GM12878 (cell line): Measurements from ENCODE around the gene MTFR2. TPM values are rescaled to one million over a fixed set of nuclear protein-coding genes. Genes with fewer than 3 reads are reported as not detected.

Experiments
- BHLHE40 ChIP-seq, 2 experiments: fragments of 450-650 bp in 1 of 2; IDR thresholded peaks; 2 replicates each; pipeline ENCODE4 v1.6.1; 2011 to 2017; ENCODE audit warnings: low read depth in 2 of 2, borderline replicate concordance in 1 of 2, improper control_type of control experiment in 1 of 2, low read length in 1 of 2, mild to moderate bottlenecking in 1 of 2
- CHD1 ChIP-seq: IDR thresholded peaks from 2 replicates; pipeline ENCODE4 v1.6.1; 2012; ENCODE audit warnings: low read depth, low read length, improper control_type of control experiment
- DPF2 ChIP-seq: fragments of 450-650 bp; IDR thresholded peaks from 2 replicates; pipeline ENCODE4 v1.6.1; 2017; ENCODE audit warnings: mild to moderate bottlenecking
- ESRRA ChIP-seq: IDR thresholded peaks from 2 replicates; pipeline ENCODE4 v1.6.1; 2012; ENCODE audit warnings: mild to moderate bottlenecking, low read length, improper control_type of control experiment
- ETV6 ChIP-seq, 2 experiments: fragments of 450-650 bp in 1 of 2; IDR thresholded peaks in 1 of 2; conservative IDR thresholded peaks in 1 of 2; 2 replicates each; pipeline ENCODE4 v1.6.1; 2014; ENCODE audit warnings: antibody characterized with exemption in 1 of 2, borderline replicate concordance in 1 of 2, low read depth in 1 of 2, mild to moderate bottlenecking in 1 of 2, moderate library complexity in 1 of 2
- HDGF ChIP-seq: fragments of 450-650 bp; IDR thresholded peaks from 2 replicates; pipeline ENCODE4 v1.6.1; 2016; ENCODE audit warnings: antibody characterized with exemption
- MEF2B ChIP-seq: fragments of 450-650 bp; IDR thresholded peaks from 2 replicates; pipeline ENCODE4 v1.6.1; 2018; ENCODE audit warnings: mild to moderate bottlenecking, moderate library complexity; ENCODE audit not compliant: partially characterized antibody, poor library complexity, severe bottlenecking
- MXI1 ChIP-seq: fragments of 150-350 bp; IDR thresholded peaks from 2 replicates; pipeline ENCODE4 v1.6.1; 2011; ENCODE audit warnings: low read depth, mild to moderate bottlenecking, inconsistent platforms, low read length, improper control_type of control experiment
- NFIC ChIP-seq: IDR thresholded peaks from 2 replicates; pipeline ENCODE4 v1.6.1; 2012; ENCODE audit warnings: low read depth, mild to moderate bottlenecking, inconsistent platforms, low read length, moderate library complexity
- NFYA ChIP-seq: IDR thresholded peaks from 2 replicates; pipeline ENCODE4 v1.6.1; 2011; ENCODE audit warnings: low read depth, mild to moderate bottlenecking, low read length, improper control_type of control experiment, borderline replicate concordance
- NFYB ChIP-seq: IDR thresholded peaks from 2 replicates; pipeline ENCODE4 v1.6.1; 2011; ENCODE audit warnings: low read depth, mild to moderate bottlenecking, low read length, improper control_type of control experiment, moderate library complexity; ENCODE audit not compliant: insufficient read depth
- RAD21 ChIP-seq: IDR thresholded peaks from 2 replicates; pipeline ENCODE4 v1.6.1; 2011; ENCODE audit warnings: mild to moderate bottlenecking, low read depth, low read length, moderate library complexity; ENCODE audit not compliant: insufficient read depth
- SIN3A ChIP-seq: IDR thresholded peaks from 2 replicates; pipeline ENCODE4 v1.6.1; 2012; ENCODE audit warnings: low read depth, low read length, improper control_type of control experiment
- SMARCA5 ChIP-seq: fragments of 450-650 bp; IDR thresholded peaks from 2 replicates; pipeline ENCODE4 v1.6.1; 2017; ENCODE audit warnings: mild to moderate bottlenecking
- SUZ12 ChIP-seq: fragments of 200-600 bp; sonication (generic); IDR thresholded peaks from one replicate; pipeline ENCODE4 v1.6.1; 2018; ENCODE audit warnings: antibody characterized with exemption, mild to moderate bottlenecking; ENCODE audit not compliant: unreplicated experiment
- TBL1XR1 ChIP-seq: IDR thresholded peaks from 2 replicates; pipeline ENCODE4 v1.6.1; 2012; ENCODE audit warnings: low read depth, low read length, improper control_type of control experiment
- YY1 ChIP-seq: IDR thresholded peaks from 2 replicates; pipeline ENCODE4 v1.6.1; 2011; ENCODE audit warnings: low read depth, mild to moderate bottlenecking, low read length
- ZNF274 ChIP-seq: IDR thresholded peaks from one replicate; pipeline ENCODE4 v1.8.0; 2011; ENCODE audit not compliant: insufficient read length, insufficient read depth
- polyA plus RNA-seq, 11 experiments: library from polyadenylated mRNA; depleted of rRNA in 4 of 11; unstranded in 6 of 11; stranded (reverse) in 5 of 11; fragments of >200 nt; fragmentation: Nextera tagmentation in 4 of 11; fragmentation: Illumina TruSeq in 1 of 11; extraction: Ambion mirVana in 4 of 11; extraction: Trizol in 1 of 11; gene quantifications; 1 replicate in 1 of 11; 2 replicates in 10 of 11; pipeline versions ENCODE4 v1.2.1 to v1.2.3, GENCODE V29; 2011 to 2016; ENCODE audit warnings: inconsistent platforms in 2 of 11, missing spikeins in 2 of 11, low read depth in 1 of 11
- total RNA-seq, 4 experiments: library from RNA; depleted of rRNA in 3 of 4; stranded (reverse); fragments of >200 nt in 3 of 4; fragmentation: Illumina TruSeq in 1 of 4; extraction: Trizol in 1 of 4; gene quantifications; 2 replicates each; pipeline versions ENCODE4 v1.2.1 to v1.2.3, GENCODE V29; 2013 to 2021
- TF ChIP-seq, protein P1 (sequence below): IDR thresholded peaks from 2 replicates; pipeline ENCODE4 v1.6.1; 2011; ENCODE audit warnings: low read depth, mild to moderate bottlenecking, low read length, moderate library complexity, borderline replicate concordance; ENCODE audit errors: extremely low read depth
- TF ChIP-seq, protein P2 (sequence below): fragments of 450-650 bp; IDR thresholded peaks from 2 replicates; pipeline ENCODE4 v1.6.1; 2016; ENCODE audit warnings: mild to moderate bottlenecking
- TF ChIP-seq, protein P3 (sequence below): IDR thresholded peaks from 2 replicates; pipeline ENCODE4 v1.6.1; 2011; ENCODE audit warnings: mild to moderate bottlenecking, low read depth, low read length, moderate library complexity; ENCODE audit not compliant: insufficient replicate concordance
- TF ChIP-seq, protein P4 (sequence below): fragments of 450-650 bp; IDR thresholded peaks from 2 replicates; pipeline ENCODE4 v1.6.1; 2017; ENCODE audit warnings: borderline replicate concordance
- TF ChIP-seq, protein P5 (sequence below): fragments of 450-650 bp; IDR thresholded peaks from 2 replicates; pipeline ENCODE4 v1.6.1; 2017; ENCODE audit warnings: mild to moderate bottlenecking, low read depth, inconsistent platforms; ENCODE audit not compliant: poor library complexity, severe bottlenecking

MTFR2 gene
- total and polyA plus RNA-seq, 10 of the 15 experiments (the other 5 are each of a cell fraction or from before 2014, with no cell fraction given) = 7.3 to 33.5 (median 25.3) TPM

DNA sequence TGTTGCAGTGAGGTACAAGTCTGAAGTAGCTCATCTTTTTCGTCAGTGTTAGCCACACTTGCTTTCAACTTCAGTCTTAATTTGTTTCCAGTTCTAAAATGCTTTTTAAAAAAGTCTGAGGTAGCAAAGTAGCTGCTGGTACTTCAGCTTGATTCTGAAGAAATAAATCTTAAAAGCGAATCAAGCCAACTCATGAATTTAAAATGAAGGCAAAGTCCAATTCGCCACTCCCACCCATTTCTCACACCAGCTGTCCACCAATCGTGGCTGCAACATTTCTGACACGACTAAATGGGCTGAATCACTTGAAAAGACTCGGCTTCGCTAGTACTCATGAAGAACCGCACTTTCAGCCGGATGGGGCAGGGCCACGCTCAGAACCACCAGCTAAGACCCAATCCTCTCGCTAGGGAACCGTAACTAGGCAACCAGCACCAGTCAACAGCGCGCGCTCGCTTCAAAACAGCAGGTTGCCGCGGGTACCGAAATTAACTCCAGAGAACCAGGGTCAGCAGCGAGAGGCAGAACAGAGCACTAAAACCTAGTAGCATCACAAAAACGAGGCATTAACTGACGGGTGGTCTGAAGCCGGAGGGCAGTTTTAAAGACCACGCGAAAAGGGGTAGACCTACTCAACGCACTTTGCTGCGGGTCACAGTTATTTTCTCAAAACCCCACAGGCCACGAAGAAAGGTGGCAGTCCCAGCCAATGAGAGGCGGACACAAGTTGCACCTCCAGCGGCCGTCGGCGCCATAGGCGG, 38.6 kb upstream of the MTFR2 start (continued):
- no peak for TF ChIP-seq SUZ12
- TF ChIP-seq DPF2 = peak; percentile 46; the same call in 1 of the 2 replicates
- TF ChIP-seq NFIC = no peak
- TF ChIP-seq, protein P1, sequence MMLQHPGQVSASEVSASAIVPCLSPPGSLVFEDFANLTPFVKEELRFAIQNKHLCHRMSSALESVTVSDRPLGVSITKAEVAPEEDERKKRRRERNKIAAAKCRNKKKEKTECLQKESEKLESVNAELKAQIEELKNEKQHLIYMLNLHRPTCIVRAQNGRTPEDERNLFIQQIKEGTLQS = no peak
- TF ChIP-seq ZNF274 = no peak
- TF ChIP-seq BHLHE40 (IDR thresholded peaks at IDR 0.05; ENCODE audit: borderline replicate concordance in 1 of 2, low read depth in 2 of 2, low read length in 1 of 2) = no peak
- TF ChIP-seq SMARCA5 = peak; percentile 93
- 0 out of 2 replicates have a peak, but pooled peaks have one; percentile 35 for TF ChIP-seq NFYB
- TF ChIP-seq MXI1 = peak; percentile 82
- TF ChIP-seq, protein P2, sequence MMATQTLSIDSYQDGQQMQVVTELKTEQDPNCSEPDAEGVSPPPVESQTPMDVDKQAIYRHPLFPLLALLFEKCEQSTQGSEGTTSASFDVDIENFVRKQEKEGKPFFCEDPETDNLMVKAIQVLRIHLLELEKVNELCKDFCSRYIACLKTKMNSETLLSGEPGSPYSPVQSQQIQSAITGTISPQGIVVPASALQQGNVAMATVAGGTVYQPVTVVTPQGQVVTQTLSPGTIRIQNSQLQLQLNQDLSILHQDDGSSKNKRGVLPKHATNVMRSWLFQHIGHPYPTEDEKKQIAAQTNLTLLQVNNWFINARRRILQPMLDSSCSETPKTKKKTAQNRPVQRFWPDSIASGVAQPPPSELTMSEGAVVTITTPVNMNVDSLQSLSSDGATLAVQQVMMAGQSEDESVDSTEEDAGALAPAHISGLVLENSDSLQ = peak; percentile 52
- peak; percentile 27 for TF ChIP-seq MEF2B
- 0 out of 2 replicates have a peak, but pooled peaks have one; percentile 51 for TF ChIP-seq TBL1XR1
- TF ChIP-seq HDGF = peak; percentile 35
- TF ChIP-seq CHD1 = peak; percentile 88; the same call in 1 of the 2 replicates
- TF ChIP-seq ETV6 (conservative IDR thresholded peaks at IDR 0.05 in 1 of 2, IDR thresholded peaks at IDR 0.05 in 1 of 2; ENCODE audit: borderline replicate concordance in 1 of 2, low read depth in 1 of 2) = no peak
- no peak for TF ChIP-seq RAD21
- peak; percentile 93; the same call in 1 of the 2 replicates for TF ChIP-seq SIN3A
- TF ChIP-seq, protein P3, sequence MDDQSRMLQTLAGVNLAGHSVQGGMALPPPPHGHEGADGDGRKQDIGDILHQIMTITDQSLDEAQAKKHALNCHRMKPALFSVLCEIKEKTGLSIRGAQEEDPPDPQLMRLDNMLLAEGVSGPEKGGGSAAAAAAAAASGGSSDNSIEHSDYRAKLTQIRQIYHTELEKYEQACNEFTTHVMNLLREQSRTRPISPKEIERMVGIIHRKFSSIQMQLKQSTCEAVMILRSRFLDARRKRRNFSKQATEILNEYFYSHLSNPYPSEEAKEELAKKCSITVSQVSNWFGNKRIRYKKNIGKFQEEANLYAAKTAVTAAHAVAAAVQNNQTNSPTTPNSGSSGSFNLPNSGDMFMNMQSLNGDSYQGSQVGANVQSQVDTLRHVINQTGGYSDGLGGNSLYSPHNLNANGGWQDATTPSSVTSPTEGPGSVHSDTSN = peak; percentile 3
- TF ChIP-seq, protein P4, sequence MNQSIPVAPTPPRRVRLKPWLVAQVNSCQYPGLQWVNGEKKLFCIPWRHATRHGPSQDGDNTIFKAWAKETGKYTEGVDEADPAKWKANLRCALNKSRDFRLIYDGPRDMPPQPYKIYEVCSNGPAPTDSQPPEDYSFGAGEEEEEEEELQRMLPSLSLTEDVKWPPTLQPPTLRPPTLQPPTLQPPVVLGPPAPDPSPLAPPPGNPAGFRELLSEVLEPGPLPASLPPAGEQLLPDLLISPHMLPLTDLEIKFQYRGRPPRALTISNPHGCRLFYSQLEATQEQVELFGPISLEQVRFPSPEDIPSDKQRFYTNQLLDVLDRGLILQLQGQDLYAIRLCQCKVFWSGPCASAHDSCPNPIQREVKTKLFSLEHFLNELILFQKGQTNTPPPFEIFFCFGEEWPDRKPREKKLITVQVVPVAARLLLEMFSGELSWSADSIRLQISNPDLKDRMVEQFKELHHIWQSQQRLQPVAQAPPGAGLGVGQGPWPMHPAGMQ = no peak
- TF ChIP-seq YY1 = peak; percentile 68; the same call in 1 of the 2 replicates
- TF ChIP-seq, protein P5, sequence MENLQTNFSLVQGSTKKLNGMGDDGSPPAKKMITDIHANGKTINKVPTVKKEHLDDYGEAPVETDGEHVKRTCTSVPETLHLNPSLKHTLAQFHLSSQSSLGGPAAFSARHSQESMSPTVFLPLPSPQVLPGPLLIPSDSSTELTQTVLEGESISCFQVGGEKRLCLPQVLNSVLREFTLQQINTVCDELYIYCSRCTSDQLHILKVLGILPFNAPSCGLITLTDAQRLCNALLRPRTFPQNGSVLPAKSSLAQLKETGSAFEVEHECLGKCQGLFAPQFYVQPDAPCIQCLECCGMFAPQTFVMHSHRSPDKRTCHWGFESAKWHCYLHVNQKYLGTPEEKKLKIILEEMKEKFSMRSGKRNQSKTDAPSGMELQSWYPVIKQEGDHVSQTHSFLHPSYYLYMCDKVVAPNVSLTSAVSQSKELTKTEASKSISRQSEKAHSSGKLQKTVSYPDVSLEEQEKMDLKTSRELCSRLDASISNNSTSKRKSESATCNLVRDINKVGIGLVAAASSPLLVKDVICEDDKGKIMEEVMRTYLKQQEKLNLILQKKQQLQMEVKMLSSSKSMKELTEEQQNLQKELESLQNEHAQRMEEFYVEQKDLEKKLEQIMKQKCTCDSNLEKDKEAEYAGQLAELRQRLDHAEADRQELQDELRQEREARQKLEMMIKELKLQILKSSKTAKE = peak; percentile 24
- no peak for TF ChIP-seq NFYA
- no peak for TF ChIP-seq ESRRA
